A673 (cell line): ENCODE data around the gene ADAMTS12. TPM values are rescaled to one million over a fixed set of nuclear protein-coding genes. Genes with fewer than 3 reads are reported as not detected.

Experiments
- BruUV-seq: library from RNA; stranded (reverse); fragments of 400-500 nt; replicated peaks from 2 replicates; lab custom pipeline; 2021; lab: Mats Ljungman, UMichigan
- CTCF ChIA-PET: fragments of 300-600 bp; sonication (Branson Sonifier 250); formaldehyde crosslinking; loops from one replicate; lab custom pipeline; 2022; ENCODE audit warnings: antibody characterized with exemption; lab: Charles Lee
- POLR2A ChIA-PET: fragments of 300-600 bp; sonication (Branson Sonifier 250); formaldehyde crosslinking; loops from one replicate; lab custom pipeline; 2022; ENCODE audit warnings: antibody characterized with exemption; ENCODE audit not compliant: low non-redundant PET; lab: Charles Lee
- DNase-seq: peaks from one replicate; pipeline ENCODE4 v3.0.0-alpha.2; 2015; ENCODE audit warnings: low spot score
- H3K27ac ChIP-seq: fragments of 200-600 bp; sonication (generic); 2 replicates; pipeline ENCODE4 v1.5.1; 2016; ENCODE audit warnings: mixed run types, low read depth, mild to moderate bottlenecking, mixed read lengths, antibody characterized with exemption, low read length; ENCODE audit not compliant: poor library complexity, severe bottlenecking
- H3K27me3 ChIP-seq: fragments of 200-600 bp; sonication (generic); replicated peaks from 2 replicates; pipeline ENCODE4 v1.6.1; 2017; ENCODE audit warnings: mixed run types, low read depth, mild to moderate bottlenecking, mixed read lengths, antibody characterized with exemption, low read length; ENCODE audit not compliant: insufficient read depth, poor library complexity
- H3K36me3 ChIP-seq: fragments of 200-600 bp; sonication (generic); 2 replicates; pipeline ENCODE4 v1.6.1; 2016; ENCODE audit warnings: mixed run types, mild to moderate bottlenecking, mixed read lengths, antibody characterized with exemption, low read length; ENCODE audit not compliant: insufficient read depth, poor library complexity, severe bottlenecking
- H3K4me1 ChIP-seq: fragments of 200-600 bp; sonication (generic); 2 replicates; pipeline ENCODE4 v1.6.1; 2017; ENCODE audit warnings: mixed run types, mild to moderate bottlenecking, mixed read lengths, antibody characterized with exemption, low read length; ENCODE audit not compliant: insufficient read depth, poor library complexity, severe bottlenecking
- H3K4me3 ChIP-seq: fragments of 200-600 bp; sonication (generic); 2 replicates; pipeline ENCODE4 v1.5.1; 2016; ENCODE audit warnings: low read depth, mixed run types, mild to moderate bottlenecking, mixed read lengths, low read length; ENCODE audit not compliant: poor library complexity, severe bottlenecking
- H3K9me3 ChIP-seq: fragments of 200-600 bp; sonication (generic); 2 replicates; pipeline ENCODE4 v1.6.1; 2016; ENCODE audit warnings: mixed run types, low read depth, mild to moderate bottlenecking, mixed read lengths, antibody characterized with exemption, low read length; ENCODE audit not compliant: poor library complexity, severe bottlenecking
- CTCF ChIP-seq: fragments of 300-800, 200-600 bp; sonication (generic); conservative IDR thresholded peaks from 2 replicates; pipeline ENCODE4 v1.5.1; 2017; ENCODE audit warnings: low read depth, mild to moderate bottlenecking, antibody characterized with exemption, low read length, moderate library complexity, mixed read lengths
- EZH2 ChIP-seq: fragments of 200-600 bp; sonication (generic); IDR thresholded peaks from 2 replicates; pipeline ENCODE4 v1.6.1; 2017; ENCODE audit warnings: borderline replicate concordance, low read depth, mild to moderate bottlenecking, mixed read lengths, antibody characterized with exemption, low read length; ENCODE audit not compliant: poor library complexity, severe bottlenecking
- intact Hi-C: fragments of 100-400 bp; cut with micrococcal nuclease; formaldehyde crosslinking; loops from one replicate; pipeline ENCODE4 v1.10.0; 2022; ENCODE audit not compliant: unreplicated experiment
- total RNA-seq: library from RNA; stranded (reverse); gene quantifications from 2 replicates; pipeline ENCODE4 v1.2.3, GENCODE V29; 2021

Gene ADAMTS12
- total RNA-seq, 1 experiment from 2014 or later = 0.84 TPM

GRCh38 chr5:33637011-33637410 lies 254.8 kb downstream of the ADAMTS12 start:
- ChIA-PET CTCF (no interaction called here), POLR2A (no interaction called here)
- no peak overlapping the region for H3K27ac ChIP-seq
- DNase-seq = no peak
- no peaks in the 10 kb centered on the region for H3K36me3 ChIP-seq
- H3K9me3 ChIP-seq = no peaks in the 10 kb centered on the region
- H3K4me1 ChIP-seq = no peaks in the 10 kb centered on the region
- H3K27me3 ChIP-seq = no peaks in the 10 kb centered on the region
- H3K4me3 ChIP-seq = no peak overlapping the region
- intact Hi-C loops = no loop called here
- no peak for TF ChIP-seq CTCF
- TF ChIP-seq EZH2 = no peak
- no TSS peak for BruUV-seq

- BruUV-seq = no TSS peak
- TF ChIP-seq EZH2 (no peak), CTCF (no peak)
- DNase-seq = no peak
- Histone ChIP-seq H3K27ac (no peak overlapping the region), H3K27me3 (no peaks in the 10 kb centered on the region), H3K4me1 (no peaks in the 10 kb centered on the region), H3K4me3 (no peak overlapping the region), H3K9me3 (no peaks in the 10 kb centered on the region), H3K36me3 (no peaks in the 10 kb centered on the region)
- ChIA-PET CTCF (no interaction called here), POLR2A (no interaction called here)
- intact Hi-C loops = no loop called here
These were observed 256.2 kb downstream of the ADAMTS12 start for GRCh38 chr5:33635582-33635981.

- BruUV-seq = no TSS peak
- intact Hi-C loops = no loop called here
- H3K4me3 ChIP-seq = no peak overlapping the region
- H3K36me3 ChIP-seq = no peaks in the 10 kb centered on the region
- H3K4me1 ChIP-seq = no peaks in the 10 kb centered on the region
- DNase-seq = no peak
- H3K9me3 ChIP-seq = no peaks in the 10 kb centered on the region
- no peak for TF ChIP-seq EZH2
- no peak for TF ChIP-seq CTCF
- POLR2A ChIA-PET = no interaction called here
- H3K27me3 ChIP-seq = peaks cover 4% of the 10 kb centered on the region
- H3K27ac ChIP-seq = no peak overlapping the region
- CTCF ChIA-PET = no interaction called here
These were observed 258.1 kb downstream of the ADAMTS12 start for GRCh38 chr5:33633699-33634098.
